COR-L47 (cell line): Measurements from ENCODE around the gene PEAR1.

Source experiments
- DNase-seq: peaks from one replicate; lab custom pipeline; 2025; lab: John Stamatoyannopoulos, UW

PEAR1 gene

DNA sequence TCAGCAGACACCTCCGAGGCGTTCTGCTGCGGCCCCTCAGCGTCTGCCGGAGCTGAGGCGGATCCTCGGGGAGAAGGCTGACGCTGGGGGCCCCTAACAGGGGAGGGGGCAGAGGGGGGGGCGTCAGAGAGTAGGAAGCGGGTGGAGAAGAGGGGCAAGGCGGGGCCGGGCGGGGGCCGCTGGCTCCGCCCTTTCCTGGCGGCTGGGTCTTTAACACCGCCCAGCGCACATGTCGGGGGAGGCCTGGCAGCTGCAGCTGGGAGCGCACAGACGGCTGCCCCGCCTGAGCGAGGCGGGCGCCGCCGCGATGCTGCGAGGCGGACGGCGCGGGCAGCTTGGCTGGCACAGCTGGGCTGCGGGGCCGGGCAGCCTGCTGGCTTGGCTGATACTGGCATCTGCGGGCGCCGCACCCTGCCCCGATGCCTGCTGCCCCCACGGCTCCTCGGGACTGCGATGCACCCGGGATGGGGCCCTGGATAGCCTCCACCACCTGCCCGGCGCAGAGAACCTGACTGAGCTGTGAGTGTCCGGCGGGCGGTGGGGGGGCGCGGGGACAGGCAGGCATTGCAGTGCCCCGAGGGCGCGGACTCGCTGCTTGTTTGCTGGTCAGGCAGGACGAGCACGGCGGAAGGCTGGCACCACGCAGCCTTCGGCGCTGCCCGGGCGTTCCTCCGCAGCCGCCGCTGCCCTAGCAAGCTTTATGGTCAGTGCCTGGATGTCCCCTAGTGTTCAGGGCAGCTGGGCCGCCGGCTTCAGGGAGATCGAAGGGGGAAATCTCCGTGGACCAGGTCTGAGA is 32.7 kb upstream of the PEAR1 start, which contains the start of gene NTRK1:
Gene NTRK1 (plus strand): TSS at position 238 of the 796 bp plus-strand sequence. CDS start 70 bp downstream, at position 308.
- peak; percentile 59 for DNase-seq

DNA sequence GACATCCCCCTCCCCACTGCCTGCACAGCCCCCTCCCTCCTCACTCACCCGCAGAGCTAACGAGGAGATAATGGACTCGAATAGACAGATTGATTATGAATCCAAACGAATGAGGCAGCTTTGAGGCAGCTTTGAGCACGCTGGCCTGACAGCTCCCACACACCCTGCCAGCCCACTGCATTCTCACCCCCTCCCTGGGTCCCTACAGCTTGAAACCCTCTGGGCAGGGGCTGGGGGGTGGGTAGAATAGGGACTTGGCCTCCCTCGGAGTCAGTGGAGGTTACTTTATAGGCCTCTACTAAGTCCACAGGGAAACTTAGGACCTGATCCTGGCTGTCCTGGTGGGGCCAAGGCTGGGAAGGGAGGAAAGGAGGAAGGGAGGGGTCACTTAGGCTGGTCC is 30.9 kb upstream of the PEAR1 start:
- DNase-seq = no peak

DNA sequence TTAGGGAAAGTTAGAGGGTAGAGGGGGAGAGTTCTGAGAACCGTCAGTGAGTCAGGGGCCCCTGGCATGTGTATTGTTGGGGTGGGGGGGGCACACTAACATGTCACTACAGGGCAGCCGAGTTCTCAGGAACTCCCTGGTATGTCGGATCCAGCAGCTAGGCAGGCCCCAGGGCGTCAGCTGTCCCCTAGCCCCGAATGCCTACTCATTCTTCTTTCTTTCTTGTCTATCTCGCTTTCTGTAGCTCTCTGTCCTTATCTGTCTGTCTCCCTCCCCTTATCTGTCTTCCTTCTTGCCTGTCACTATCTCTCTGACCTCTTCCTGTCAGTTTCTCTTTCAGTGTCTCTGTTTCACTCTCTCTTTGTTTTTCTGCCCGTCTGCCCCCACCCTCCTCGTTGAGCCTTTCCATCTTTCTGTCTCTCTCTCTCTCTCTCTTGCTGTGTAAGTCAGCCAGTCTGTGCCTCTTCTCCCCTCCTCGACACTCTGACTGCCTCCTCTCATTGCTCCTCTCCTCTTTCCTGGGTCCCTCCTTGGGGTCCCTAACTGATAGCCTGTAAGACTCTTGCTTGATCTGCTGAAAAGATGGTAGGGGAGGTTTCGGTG is 30.4 kb upstream of the PEAR1 start:
- DNase-seq = no peak

DNA sequence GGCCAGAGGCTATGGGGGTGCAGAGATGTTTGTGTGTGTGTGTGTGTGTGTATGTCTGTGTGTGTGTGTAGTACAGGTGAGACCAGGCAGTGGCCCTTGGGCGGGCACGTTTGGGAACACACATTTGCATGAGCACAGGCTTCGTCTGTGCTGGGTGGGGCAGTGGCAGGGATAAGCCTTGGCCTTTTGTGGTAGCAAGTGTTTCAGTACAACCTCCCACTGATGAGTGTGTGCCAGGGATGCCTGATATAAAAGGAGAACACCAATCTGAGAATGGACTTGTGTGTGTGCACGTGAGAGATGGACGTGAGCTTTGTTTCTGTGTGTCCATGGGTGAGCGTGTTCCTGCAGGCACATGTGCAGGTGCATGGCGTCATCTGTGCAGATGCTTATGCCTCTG is 29.9 kb upstream of the PEAR1 start:
- DNase-seq = no peak

DNA sequence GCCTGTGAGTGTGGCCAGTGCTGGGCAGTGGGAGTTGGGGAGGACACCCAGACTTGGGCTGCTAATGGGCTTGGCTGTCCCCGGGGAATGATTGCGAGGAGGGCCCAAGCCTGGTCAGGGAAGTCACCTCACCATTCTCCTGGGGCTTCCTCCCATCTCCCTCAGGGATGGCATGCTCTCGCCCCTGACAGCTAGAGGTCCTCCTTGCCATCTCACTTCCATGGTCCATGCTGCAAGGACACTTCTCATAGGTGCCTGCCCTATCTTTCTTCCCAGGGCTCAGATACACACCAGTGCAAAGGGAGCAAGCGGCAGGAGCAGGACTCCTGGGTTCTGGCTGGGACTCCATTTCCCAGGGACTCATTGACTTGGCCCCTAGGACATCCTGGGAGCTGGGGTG is 28.7 kb upstream of the PEAR1 start:
- DNase-seq = no peak

DNA sequence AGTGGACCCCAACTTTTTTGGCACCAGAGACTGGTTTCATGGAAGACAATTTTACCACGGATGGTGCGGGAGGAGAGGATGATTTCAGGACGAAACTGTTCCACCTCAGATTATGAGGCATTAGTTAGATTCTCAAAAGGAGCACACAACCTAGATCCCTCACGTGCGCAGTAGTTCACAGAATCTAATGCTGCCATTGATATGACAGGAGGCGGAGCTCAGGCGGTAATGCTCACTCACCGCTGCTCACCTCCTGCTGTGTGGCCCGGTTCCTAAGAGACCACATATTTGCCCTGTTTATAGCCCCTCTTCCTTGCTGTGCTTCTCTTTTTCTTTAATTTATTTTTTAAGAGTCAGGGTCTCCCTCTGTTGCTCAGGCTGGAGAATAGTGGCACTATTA is 28.3 kb upstream of the PEAR1 start:
- no peak for DNase-seq

DNA sequence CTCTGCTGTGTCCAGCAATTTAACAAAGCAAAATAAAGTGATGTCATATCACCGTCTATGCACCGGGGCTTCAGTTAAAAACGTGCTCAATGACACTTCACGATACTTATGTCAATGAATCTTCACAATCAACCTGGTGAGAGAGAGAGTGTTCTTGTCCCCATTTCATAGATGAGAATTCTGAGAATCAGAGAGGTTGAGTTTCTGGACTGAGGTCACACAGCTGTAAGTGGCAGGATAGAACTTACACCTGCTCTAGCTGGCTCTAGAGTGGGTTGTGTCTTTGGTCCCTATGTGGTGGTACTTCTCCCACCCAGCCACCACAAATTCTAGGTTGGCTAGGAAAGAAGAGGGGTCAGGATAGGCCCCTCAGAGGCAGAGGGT is 27.7 kb upstream of the PEAR1 start:
- DNase-seq = no peak

DNA sequence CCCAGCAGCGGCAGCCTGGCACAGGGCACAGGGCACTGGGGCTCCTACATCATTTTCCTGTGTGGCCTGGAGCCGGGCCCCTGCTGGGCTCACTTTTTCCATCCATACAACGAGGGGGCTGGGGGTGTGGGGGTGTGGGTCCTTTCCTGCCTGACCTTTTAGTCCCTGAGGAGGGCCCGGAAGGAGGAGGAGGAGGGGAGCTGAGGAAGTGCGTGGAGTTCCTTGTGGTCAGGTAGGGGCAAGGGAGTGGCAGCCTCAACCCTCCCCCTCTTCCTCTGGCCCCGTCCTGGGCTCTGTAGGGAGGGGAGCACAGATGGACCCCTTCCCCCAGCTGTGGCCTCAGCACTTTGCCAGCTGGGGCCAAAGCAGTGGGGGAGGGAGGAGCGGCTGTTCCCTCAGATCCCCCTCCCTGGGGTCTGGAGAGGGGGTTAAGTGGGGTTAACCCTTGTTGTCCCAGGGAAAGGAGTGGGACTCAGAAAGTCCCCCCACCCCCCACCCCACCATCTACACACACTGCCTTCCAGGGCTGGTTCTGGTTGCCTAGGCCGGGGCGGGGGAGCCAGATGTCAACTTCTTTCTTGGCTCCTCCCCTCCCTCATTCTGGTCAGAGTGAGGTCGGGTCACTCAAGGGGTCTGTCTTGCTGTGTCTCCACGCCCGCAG is 27.1 kb upstream of the PEAR1 start:
- DNase-seq = no peak

DNA sequence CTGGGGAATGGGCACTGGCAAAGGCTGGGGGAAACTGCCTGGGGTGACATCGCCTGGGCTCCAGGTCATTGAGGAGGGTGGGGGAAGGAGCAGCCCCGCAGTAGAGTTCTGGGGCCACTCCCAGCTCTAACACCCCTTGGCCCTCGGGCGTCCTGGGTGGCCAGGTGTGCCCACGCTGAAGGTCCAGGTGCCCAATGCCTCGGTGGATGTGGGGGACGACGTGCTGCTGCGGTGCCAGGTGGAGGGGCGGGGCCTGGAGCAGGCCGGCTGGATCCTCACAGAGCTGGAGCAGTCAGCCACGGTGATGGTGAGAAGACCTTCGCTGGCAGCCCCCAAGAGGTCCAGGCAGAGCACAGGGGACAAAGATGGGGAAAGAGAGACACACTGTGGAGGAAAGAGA is 25.2 kb upstream of the PEAR1 start:
- DNase-seq = no peak

DNA sequence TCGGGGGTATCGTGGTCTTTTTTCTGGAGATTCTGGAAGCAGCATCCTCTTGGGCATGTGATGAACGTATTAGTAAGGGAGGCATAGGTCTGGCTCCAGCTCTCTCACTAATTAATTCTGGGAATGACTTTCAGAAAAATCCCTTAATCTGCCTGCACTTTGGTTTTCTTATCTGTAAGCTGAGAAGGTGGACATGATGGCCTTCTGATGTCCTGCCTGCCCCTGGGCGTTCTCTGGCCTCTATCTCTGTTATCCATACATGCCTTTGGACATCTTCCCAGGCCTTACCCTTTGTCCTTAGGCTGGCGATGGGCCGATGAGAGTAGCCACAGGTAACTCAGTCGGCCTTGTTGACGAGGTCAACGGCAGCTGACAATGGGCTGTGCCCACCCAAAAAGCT is 24.1 kb upstream of the PEAR1 start:
- no peak for DNase-seq

DNA sequence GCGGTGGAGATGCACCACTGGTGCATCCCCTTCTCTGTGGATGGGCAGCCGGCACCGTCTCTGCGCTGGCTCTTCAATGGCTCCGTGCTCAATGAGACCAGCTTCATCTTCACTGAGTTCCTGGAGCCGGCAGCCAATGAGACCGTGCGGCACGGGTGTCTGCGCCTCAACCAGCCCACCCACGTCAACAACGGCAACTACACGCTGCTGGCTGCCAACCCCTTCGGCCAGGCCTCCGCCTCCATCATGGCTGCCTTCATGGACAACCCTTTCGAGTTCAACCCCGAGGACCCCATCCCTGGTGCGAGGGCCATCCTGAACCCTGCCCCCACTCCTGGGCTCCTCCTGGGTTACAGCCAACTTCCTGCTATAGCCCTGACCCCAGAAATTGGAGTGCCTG is 19.9 kb upstream of the PEAR1 start:
- DNase-seq = no peak

DNA sequence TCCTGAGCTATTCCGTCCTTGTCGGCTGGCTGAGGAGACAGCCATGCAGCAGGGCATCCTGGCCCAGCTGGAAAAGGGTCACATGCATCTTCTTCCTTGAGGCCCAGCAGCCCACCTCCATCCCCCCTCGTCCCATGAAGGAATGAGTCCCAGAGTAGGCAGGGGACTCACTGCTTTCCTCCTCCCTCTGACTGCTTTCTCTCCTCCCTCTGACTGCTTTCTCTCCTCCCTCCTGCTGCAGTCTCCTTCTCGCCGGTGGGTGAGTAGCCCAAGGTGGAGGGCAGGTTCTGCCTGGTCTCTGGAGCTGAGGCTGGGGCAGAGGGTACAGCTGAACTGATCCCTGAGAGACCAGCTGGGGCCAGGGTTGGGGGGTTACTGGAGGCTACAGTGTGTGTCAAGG is 19.4 kb upstream of the PEAR1 start:
- no peak for DNase-seq

DNA sequence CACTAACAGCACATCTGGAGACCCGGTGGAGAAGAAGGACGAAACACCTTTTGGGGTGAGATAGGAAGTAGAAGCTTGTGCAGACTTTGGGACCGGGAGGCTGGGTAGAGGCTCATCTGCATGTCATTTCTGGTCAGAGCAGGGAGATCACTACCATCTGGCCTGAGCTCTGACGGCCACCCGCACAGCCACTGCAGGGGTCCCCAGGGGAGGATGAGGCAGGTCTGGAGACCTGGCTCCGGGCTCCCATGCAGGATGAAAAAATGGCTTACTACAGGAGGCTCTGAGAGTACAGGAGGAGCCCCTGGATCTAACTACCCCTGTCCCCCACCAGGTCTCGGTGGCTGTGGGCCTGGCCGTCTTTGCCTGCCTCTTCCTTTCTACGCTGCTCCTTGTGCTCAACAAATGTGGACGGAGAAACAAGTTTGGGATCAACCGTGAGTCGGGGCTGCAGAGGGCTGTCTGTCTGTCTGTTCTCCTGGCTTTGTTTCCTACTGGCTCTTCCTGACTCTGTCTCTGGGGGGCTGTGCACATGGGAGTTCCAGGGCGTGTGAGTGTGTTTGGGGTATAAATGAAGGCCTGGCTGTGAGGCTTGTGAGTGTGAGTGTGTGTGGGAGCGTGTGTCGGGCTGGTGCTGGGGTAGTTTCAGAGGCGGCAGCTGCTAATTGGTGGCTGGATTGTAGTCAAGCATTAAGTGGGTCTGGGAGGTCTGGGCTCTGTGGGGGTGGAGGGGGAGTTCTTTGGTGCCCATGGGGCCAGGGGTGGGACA is 18.8 kb upstream of the PEAR1 start:
- DNase-seq = no peak

DNA sequence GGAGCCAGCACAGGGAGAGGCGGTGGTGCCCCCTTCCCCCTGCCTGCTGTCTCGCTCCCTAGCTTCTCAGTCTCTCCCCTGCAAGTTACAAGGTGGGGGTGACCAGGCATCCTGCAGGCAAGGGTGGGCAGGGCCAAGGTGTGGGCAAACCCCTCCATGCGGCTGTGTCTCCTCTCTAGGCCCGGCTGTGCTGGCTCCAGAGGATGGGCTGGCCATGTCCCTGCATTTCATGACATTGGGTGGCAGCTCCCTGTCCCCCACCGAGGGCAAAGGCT is 18.2 kb upstream of the PEAR1 start:
- no peak for DNase-seq

DNA sequence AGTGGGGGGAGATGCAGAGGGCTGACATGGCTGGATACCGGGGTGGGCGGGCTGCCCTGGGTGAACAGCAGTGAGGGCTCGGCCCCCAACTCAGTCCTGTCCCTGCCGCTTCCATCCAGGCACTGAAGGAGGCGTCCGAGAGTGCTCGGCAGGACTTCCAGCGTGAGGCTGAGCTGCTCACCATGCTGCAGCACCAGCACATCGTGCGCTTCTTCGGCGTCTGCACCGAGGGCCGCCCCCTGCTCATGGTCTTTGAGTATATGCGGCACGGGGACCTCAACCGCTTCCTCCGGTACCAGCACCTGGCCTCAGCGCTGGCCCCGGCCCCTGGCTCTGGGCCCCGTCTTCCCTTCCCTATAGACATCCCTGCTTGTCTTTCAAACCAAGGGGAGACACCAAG is 17.2 kb upstream of the PEAR1 start:
- no peak for DNase-seq

DNA sequence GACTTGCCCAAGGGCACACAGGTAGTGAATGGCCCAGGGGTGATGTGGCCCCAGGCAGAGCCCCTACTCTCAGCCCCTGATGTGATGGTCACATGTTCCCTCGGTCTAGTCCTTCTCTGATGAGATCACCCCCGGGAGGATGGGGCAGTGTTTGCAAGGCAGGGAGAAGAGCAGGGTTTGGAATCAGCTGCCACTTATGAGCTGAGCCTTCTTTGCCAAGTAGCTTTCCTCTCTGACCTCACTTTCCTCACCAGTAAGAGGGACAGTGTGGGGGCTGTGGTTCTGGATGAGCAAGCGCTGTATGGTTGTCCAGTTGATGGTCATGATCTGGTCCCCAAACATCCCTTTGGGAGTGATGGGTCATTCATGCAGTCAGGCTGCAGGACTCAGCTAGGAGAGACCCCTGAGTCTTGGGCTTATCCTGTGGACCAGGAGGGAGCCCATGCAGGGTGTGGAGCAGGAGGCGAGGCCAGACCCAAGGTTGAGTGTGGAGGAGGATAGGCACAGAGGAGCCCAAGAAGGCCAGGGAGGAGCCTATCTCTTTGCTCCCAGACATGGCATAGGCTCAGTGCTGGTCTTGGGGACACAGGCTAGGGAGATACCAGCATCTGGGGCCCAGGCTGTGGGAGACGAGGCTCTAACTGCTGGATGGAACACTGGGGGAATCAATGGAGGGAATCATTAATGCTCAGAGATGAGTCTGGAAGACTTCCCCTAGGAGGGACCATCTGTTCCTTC is 15.9 kb upstream of the PEAR1 start:
- DNase-seq = no peak

DNA sequence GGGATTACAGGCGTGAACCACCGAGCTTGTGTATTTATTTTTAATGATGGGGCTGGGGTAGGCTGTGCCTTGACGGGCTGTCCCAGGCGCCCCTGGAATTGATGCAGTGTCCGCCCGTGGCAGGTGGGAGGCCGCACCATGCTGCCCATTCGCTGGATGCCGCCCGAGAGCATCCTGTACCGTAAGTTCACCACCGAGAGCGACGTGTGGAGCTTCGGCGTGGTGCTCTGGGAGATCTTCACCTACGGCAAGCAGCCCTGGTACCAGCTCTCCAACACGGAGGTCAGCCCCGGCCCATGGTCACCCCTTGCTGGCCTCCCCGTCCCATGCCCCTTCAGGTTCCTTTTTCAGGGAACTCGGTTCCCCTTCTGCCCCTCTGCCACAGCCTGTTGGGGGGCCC is 13.6 kb upstream of the PEAR1 start:
- DNase-seq = no peak

DNA sequence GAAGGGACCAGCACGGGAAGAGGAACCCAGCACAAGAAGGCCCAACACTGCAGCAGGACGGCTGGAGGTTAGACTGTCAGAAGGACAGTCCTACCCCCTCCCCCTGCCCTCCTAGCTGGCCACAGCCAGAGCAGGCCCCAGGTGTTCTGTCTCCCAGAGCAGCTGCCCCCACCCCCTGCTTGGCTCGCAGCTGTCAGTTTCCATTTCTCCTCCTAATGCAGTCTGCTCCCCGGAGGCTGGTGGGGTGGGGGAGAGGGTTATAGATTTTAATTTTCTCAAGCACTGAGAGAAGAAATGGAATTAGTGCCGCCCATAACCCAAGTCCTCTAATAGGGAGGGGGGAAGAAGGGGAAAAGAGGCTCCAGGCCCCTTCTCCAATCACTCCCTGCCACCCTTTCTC is 13.0 kb upstream of the PEAR1 start:
- no peak for DNase-seq

DNA sequence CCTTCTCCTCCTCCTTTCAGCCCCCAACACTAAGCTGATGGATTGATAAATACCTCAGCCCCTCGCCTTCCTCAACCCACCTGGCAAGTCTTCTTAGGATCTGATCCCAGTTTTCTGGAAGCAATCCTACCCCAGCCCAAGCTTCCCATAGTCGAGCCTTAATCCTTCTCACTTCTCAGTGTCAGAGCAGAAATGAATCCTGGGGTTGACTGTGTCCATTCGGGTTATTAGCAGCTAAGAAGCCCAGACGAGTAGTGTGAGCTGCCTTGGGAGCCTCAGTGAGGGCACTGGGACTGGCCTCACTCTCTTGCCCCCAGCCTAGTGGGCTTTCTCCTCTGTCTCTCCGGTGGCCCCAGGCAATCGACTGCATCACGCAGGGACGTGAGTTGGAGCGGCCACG is 12.4 kb upstream of the PEAR1 start:
- DNase-seq = no peak

DNA sequence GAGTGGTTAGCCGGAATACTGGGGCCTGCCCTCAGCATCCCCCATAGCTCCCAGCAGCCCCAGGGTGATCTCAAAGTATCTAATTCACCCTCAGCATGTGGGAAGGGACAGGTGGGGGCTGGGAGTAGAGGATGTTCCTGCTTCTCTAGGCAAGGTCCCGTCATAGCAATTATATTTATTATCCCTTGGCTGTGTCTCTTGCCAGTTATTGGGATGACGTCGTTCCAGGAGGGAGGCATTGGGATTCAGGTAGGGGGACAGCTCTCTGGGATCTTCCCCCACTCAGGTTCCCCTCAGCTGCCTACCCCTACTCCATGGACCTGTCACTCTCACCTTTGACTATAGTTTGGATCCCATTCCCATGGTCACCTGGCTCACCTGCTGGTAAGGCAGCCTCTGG is 11.9 kb upstream of the PEAR1 start:
- DNase-seq = no peak

DNA sequence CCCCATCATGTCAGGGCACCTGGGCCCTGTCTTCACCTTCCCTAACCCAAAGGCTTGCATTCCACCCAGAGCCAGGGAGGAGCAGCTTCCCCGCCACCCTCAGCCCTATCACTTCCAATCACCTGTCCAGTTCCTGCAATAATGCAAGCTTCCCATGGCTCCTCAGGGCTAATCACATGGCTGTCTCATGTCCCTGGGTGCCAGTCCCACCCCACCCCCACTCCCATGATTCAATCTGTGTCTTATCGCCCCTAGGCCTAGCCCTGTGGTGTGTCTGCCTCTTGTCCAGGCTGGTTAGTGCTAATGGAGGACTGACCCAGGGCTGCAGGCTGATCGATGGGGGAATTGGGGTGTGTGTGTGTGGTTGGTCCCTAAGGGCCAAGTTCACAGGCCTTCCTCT is 11.0 kb upstream of the PEAR1 start:
- DNase-seq = no peak

DNA sequence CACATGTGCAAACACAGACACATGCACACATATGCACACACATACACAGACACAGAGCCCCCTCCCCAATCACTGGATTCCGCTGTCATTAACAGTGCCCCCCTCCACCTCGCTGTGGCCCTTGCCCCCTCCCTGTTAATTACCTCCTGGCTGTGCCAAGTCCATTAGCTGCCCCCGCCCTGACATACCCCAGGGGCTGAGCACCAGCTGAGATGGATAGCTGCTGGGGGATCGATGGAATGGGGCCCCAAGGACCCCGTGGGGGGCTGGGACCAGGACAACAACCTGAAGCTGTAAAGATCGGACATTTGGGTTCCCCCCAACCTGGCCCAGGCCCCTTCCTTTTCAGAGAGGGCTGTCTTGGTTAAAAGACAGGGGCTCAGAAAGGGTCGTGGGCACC is 9.6 kb upstream of the PEAR1 start:
- DNase-seq = no peak
